GM11168 (cell line): Measurements from ENCODE around the gene GPR17.

Experiments
- in situ Hi-C: fragments of 300-500 bp; cut with MboI; formaldehyde crosslinking; loops from one replicate; pipeline ENCODE4 v1.12.0; 2022; ENCODE audit warnings: low sequenced_read_pairs; ENCODE audit not compliant: unreplicated experiment

The GPR17 gene

DNA sequence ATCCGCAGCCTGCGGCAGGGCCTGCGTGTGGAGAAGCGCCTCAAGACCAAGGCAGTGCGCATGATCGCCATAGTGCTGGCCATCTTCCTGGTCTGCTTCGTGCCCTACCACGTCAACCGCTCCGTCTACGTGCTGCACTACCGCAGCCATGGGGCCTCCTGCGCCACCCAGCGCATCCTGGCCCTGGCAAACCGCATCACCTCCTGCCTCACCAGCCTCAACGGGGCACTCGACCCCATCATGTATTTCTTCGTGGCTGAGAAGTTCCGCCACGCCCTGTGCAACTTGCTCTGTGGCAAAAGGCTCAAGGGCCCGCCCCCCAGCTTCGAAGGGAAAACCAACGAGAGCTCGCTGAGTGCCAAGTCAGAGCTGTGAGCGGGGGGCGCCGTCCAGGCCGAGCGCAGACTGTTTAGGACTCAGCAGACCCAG is 5.4 kb downstream of the GPR17 start:
- in situ Hi-C loops, result no loop called here

DNA sequence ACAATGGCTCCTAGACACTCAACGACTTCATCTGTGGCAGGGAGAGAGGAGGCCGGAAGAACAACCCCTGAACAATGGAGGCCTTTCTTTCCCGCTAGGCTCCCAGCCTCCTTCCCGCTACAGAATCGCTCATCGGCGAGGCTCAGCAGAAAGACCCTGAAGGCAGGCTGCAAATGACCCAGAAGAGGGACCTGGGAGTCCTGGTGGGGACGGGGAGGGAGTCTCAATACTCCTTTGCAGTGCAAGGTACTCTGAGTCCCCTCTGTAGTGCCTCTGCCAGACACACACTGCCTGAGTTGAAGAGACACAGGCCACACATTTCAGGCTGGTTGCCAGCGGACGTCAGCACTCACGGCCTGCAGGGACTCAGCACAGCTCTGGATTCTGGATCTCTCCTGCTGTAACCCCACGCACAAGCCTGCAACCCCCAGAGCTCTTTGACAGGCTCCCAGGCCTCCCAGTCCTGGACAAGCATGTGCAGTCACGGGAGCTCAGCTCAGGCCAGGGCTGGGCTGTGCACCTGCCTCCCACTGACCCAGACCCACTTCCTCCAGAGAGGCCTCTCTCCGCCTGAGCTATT is 6.1 kb downstream of the GPR17 start:
- in situ Hi-C loops, result no loop called here

DNA sequence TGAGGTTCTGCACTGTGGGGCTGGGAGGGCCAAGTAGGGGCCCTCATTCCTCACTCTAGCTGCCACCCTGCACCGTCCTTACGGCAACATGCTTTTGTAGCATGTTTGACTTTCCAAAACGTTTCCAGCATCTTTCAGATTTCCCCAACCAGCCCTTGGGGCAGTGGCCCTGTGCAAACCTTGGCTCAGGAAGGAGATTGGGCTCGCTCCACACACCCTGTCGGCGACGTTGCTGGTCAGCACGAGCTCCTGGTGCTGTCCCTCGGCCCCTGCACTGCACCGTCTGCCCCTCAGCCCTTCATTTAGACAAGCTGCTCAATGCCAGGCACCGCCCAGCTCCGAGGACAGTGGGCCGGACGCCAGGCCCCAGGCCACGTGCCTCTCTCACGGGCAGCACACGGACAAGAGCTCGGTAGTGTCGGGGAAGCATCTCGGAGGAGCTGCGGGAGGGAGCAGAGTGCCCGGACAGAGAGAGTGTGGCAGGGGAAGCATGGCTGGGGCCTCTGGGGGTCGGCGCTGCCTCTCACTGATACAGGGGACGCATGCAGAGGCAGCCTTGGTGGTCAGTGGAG is 6.9 kb downstream of the GPR17 start:
- in situ Hi-C loops, result no loop called here

DNA sequence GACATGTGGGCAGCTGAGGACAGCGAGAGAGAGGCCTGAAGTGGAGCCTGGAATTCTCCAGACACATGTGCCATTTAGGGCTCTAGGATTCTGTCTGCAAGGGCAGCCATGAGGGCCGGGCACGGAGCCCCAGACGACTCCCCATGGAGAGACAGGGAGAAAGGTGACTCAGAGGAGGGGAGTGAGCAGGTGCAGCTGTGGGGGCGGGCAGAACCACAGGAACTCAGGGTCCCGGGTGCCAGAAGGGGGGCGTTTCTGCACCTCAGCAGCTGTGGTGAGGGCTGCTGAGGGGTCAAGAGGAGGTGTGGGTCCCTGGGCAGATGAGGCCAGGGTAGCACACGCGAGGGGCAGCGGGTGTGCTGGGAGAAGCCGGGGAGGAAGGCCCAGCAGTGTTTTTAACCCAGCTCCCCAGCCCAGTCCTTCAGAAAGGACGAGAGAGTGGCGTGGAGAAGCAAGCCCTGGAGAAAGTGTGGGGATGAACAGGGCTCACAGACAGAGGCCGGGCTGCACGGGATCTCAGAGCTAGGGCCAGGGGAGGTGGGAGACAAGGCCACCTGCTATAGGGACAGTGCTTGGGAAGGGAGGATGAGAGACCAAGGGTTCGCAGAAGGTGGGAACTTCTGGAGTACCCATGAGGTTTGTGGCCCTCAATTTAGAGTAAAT is 7.6 kb downstream of the GPR17 start:
- in situ Hi-C loops, result no loop called here

DNA sequence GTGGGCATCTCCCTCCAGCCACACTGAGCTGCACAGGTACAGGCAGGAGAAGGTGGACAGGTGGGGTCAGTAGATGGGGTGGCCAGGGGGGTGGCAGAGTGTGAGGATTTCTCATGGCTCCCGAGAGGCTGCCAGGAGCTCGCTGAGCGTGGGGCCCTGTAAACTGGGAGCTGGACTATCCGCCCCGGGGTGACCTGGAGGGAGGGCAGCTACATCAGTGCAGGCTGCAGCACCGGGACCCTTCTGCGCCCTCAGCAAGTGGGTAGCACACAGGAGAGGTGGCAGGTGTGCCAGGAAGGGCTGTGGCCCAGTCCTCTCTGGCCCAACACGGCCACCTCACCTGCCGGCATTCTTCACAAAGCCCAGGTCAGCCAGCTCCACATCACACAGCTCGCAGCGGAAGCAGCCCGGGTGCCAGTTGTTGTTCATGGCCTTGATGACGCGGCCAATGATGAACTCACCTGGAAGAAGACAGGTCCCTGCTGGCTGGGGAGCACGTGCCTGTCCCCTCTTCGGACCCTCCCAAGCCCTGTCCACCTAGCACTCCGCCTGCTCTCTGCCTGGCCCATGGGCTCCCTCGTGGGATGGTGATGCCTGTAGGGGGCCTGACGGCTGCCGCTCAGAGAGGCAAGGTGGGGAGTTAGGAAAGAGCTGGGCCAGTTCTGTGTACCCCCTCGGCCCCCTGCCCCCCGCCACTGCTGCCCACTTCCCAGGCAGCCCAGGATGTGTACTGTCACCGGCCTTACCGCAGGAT is 8.3 kb downstream of the GPR17 start:
- in situ Hi-C loops, result no loop called here

DNA sequence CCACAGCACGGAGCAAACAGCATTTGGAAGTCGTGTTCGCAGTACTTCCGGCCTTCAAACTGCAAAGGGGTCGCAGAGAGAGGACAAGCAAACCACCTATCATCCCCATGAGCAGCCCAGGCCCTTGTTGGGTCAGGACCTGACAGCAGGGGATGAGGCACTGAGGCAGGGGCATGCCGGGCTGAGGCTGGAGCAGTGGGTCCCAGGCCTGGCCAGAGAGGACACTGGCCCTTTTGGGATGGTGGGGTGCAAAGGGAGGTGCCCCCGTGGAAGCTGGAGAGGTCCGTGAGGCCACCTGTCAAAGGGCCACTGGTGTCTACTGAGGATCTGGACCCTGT is 8.9 kb downstream of the GPR17 start:
- in situ Hi-C loops, result no loop called here

DNA sequence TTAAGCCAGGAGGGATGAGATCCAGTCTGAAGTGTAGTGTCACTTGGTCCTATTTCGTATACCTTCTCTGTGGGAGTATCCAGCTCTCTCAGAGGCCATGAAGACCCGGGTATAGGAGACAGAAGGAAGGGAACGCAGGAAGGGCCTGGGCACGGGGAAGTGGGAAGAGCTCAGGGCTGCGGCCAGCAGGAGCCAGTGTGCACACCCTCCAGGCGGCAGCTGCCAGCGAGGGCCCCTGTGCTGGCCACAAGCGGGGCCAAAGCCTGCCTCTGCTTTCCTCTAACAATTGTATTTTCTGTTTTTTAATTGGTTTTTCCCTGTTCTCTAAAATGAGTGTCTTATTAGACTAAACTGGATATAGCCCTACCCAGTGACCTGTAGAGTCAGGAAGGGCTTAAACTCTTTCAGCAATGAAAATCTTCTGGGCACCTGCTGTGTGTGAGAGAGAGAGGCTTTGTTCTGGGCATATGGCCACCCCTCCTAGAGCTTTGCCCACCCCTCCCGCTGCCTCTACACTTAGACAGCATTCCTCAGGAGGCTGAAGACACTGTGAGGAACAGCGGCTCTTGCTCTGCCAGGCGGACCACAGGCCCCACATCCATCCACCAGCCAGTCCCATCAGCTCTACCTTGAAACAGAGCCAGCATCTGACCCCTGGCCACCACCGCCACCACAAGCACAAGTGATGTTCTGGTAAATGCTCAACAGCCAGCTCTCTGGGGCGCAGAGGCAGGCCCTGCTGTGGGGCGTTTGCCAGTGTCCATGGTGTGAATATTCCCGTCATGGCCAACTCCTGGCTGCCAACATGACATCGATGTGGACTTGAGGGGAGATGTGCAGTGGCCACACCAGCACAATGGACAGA is 9.5 kb downstream of the GPR17 start:
- in situ Hi-C loops, result no loop called here

DNA sequence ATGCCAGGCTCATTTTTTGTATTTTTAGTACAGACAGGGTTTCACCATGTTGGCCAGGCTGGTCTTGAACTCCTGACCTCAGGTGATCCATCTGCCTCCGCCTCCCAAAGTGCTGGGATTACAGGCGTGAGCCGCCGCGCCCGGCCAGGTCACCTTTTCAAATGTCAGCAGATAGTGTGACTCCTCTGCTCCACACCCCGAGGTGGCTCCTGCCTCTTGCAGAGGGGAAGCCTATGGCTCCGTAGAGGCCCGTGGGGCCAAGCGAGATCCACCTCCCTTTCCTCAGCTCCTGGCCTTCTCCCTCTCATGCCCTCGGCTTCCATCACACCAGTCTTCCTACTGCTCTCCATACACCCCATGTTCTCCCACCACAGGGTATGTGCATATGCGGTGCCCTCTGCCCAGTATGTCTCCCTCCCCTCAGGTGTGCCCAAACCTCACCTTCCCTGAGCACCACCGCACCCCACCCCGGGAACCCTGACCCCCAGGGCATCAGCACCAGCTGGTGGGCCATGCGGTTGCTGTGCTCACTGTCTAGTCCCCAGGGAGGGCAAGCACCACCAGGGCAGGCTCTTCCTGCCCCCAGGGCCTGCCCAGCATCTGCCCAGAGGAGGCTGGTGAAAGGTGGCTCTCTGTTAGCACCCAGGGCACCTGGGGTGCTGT is 10.7 kb downstream of the GPR17 start:
- in situ Hi-C loops, result no loop called here

DNA sequence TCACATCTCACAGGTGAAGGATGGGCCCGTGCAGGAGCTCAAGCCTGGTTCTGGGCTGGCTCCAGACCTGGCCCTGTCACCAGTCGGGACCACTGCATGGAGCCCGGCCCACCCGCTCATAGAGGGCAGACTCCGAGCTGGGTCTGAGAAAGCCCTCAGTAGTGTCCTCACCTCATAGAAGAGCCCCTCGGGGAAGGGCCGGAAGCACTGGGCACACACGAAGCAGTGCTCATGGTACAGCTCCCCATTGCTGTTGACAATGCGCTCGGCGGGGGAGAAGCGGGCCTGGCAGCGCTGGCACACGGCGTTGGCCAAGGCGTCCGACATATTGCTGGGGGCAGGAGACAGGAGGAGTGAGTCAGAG is 11.3 kb downstream of the GPR17 start:
- in situ Hi-C loops, result no loop called here

DNA sequence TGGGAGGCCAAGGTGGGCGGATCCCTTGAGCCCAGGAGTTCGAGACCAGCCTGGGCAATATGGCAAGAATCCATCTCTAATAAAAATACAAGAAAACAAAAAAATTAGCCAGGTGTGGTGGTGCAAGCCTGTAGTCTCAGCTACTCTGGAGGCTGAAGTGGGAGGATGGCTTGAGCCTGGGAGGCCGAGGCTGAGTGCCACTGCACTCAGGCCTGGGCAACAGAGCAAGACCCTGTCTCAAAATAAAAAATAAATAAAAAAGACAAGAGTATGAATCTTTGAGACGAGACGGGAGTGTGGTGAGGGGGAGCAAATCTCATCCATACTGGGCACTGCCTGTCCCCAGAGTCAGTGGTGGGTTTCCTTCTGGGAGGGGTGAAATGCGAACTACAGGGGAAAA is 12.2 kb downstream of the GPR17 start:
- in situ Hi-C loops, result no loop called here

DNA sequence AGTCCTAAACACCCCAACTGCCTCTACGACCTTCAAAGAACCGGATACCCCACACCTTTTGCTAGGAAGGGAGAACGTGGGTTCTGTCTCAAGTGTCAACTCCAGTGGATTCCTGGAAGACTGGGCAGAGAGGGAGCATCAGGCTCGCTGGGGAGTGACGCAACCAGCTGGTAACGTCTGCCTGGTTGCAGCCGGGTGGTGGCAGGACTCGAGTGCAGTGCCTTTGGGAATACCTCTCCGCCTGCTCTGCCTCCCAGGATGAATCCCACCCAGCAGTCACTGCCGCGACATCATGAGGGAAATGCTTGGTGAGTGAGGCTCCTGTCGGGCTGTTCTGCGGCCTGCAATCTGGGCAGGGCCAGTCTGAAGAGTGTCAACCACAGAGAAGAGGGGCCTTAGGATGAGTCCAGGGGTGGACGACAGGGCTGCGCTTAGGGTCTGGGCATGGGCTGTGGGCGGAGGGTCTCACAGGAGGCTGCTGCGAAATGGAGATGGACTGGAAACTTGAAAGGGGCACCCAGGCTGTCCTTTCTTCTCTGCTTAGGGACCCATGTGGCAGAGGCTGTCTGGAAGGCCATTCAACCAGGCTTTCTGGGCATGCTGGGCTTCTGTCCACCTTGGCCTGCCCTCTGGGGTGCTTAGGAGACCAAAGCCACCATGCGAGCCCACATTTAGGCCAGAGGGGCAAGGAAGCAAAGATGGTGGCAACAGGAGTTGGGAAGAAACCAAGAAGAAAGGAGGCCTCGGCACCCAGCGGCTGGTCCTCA is 12.9 kb downstream of the GPR17 start:
- in situ Hi-C loops, result no loop called here

DNA sequence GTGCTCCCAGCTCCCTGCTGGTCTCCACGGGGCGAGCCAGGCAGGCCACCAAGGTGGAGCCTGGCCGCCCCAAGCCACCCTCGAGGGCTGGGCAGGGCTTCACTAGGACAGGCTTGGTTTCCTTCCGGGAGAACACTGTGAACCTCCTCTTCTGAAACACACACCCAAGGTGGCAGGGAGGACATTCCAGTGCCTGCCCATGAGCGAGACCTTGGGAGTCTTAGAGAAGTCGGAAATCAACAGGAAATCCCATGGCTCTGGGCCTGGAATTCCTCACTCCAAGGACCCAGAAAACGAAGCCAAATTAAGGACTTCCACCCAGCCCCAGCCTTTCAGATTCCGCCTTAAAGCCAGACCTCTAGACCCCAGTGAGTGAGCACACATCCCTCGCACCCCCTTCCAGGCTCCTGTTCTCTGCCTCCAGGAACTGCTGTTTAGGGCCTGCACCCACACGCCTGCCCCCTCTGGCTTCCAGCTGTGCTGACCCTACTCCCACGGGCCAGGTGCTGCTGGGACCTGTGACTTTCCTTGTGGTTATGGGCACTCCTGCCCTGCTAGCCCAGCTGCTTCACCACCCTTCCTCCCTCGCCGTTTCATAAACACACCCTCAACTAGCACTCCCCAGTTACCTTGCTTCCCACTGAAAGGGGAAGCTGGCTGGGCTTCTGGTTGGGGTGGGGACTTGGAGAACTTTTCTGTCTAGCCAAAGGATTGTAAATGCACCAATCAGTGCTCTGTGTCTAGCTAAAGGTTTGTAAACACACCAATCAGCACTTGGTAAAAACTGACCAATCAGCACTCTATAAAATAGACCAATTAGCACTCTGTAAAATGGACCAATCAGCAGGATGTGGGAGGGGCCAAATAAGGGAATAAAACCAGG is 13.7 kb downstream of the GPR17 start:
- in situ Hi-C loops, result no loop called here

DNA sequence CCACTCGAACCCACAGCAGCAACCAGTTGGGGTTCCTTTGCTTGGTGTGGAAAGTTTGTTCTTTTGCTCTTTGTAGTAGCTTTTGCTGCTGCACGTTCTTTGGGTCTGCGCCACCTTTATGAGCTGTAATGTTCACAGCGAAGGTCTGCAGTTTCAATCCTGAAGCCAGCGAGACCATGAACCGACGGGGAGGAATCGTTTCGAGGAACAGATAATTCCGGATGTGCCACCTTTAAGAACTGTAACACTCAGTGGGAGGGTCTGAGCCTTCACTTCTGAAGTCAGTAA is 14.3 kb downstream of the GPR17 start:
- in situ Hi-C loops, result no loop called here

DNA sequence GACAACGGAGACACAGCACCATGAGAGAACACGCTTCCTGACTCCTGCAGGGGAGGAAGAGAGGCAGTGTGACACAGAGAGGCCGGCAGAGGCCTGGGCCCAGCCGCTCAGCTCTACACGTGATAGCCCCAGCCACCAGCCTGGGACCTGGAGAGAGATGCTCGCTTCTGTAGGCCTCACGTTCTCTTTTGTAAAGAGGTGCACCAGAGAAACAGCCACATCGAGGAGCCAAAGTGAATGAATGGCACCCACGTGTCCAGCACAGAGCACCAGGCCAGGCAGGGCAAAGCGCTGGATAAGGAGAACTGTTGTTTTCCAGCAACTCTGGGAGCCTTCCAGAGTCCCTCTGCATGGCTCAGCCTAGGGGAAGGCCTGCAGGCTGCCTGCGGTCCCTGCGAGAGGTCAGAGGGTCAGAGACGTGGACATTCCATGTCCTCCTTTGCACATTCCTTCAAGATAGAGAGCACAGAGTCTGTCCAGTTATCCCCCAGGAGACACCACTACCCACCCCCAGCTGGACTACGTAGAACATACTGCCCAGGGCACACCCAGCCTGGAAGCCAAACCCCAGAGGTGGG is 15.2 kb downstream of the GPR17 start:
- in situ Hi-C loops, result no loop called here

DNA sequence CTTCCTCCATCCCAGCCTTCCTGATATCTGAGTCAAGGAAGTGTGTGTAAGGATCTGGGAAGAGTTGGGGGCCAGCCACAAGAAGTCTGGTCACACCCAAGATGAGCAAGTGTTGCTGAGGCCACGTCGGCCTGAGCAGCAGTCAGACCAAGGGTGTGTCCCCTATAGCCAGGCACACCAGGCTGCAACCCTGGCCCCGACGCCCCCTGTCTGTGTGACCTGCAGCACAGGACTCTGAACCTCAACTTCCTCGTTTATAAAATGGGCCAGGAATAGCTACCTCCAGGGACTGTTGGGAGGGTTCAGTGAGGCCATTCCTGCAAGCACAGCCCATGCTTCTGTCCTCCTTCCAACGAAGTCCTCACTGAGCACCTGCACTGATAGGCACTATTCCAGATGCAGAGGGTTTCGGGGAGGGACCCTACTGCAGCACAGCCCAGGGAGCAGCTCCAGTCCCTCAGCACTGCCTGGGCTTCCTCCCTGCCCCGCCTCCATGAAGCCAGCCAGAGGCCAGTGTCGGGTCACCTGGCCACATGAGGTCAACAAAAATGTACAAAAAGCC is 16.1 kb downstream of the GPR17 start:
- in situ Hi-C loops, result no loop called here

DNA sequence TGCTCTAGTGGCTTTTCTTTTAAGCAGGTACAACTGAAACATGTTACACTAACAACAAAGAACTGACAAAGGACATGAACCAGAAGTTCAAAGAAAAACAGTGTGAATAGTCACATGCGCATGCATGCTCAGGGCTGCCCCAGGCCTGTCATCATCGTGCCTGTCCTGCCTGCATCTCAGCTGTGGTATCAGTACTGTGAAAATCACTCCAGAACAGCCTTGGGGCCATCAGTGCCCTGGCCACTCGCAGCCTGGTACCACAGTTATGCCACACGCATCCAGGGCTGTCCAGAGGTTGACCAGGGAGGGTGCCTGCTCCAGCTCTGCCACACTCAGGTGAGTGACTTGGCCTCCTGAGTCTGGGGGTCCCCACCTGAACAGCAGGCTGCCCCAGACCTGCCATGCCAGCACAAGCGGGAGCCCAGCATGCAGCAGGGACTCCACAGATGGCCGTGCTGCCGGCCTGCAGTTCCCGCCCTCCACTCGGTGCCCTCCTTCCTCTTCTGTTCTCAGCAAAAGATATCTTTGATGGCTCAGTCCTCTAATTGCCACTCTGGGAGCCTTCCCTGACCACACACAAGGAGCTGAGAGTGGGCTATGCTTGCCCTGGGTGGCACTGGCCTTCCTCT is 17.1 kb downstream of the GPR17 start:
- in situ Hi-C loops, result no loop called here

DNA sequence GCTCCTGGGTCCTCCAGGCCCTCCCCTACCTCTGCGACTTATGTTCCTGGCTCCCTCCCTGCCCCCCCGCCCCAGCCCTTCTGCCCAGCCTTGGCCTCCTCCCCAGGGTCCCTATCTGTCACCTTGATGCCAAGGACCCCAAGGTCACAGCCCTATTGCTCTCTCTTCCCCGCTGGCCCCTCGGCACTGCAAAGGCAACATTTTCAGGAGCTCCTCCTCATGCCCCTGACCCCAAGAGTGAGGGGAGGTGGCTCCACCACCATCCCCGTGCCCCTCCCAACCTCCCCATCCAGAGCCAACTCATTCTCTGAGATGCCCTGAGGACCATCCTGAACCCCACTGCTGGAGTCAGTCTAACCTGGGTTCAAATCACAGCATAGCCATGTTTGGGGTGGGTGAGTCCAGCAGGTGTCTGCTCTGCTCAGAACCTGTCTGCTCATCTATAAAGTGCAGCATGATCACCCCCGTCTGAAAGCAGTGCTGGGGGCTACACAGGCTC is 17.7 kb downstream of the GPR17 start:
- in situ Hi-C loops, result no loop called here
